ENCODE results near the gene ZBED3.

The ZBED3 gene

DNA sequence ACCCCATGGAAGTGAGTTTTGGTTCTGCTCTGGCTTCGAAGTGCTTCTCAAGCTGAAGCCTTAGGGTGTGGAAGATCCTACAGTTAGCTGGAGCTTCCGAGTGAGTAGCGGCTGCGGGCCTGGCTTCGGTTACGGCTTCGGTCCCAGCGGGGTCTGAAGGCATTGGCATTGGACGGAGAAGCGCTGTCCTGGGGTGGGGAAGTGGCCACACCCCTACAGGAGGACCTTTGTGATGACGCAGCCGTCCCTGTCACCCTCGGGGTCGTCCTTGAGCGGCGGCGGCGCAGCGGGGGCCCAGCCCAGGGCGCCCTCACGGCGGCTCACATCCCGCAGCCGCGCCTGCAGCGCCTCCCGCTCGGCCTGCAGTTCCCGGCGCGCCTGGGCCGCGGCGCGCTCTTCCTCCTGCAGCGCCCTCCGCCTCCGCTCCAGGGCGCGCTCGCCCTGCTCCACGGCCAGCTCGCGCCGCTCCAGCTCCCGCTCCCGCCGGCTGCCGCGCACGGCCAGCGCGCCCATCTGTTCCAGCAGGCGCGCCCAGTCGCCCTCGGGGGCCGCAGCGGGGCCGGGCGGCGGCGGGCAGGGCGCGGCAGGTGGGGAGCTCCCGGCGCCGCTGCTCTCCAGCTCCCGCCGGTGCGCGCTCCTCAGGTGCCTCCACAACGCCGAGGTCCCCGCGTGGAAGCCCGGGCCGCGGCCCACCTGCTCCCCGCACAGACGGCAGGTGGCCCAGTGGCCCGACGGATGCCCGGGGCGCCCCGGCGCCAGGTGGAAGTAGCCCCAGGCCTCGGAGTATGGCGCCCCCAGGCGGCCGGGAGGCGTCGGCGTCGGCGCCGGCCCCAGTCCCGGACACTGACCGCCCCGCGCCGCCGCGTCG, 9.9 kb downstream of the ZBED3 start:
- DNase-seq, result peak; percentile 77 to 93 (median 86)

DNA sequence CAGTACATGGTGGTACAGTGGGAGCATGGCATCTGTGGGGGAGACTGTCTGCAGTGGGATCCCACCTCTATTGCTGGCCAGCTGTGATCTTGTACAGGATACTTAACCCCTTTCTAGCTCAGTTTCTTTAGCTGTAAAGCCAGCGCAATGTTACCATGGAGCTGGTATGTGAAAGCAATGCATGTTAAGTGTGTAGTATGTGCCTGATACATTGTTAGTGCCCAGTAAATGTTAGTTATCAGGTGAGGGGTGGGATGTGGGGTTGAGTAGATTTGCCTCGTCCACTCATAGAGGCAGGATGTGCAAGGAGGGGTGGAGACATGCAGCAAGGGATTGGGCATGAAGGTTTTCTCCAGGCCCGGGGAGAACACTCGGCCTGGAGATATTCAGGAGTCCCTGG, 12.3 kb downstream of the ZBED3 start:
- DNase-seq, result no peak

DNA sequence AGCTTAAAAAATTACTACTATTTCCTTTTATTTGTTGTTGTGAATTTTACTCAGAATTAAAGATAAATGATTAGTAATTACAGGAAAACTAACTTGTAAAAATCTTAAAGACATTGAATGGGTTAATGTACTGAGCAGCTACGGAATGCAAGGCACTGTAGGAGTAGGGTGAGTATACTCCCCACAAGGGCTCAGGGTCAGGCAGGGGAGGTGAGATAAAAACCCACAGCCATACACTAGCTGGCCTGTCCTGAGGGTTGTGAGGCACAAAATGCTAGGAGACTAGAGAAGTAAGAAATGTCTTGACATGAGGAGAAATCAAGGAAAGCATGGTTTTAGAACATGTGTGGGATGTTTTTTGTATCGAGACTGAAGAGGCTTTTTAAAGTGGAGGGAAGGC, 13.4 kb downstream of the ZBED3 start:
- DNase-seq, result no peak

DNA sequence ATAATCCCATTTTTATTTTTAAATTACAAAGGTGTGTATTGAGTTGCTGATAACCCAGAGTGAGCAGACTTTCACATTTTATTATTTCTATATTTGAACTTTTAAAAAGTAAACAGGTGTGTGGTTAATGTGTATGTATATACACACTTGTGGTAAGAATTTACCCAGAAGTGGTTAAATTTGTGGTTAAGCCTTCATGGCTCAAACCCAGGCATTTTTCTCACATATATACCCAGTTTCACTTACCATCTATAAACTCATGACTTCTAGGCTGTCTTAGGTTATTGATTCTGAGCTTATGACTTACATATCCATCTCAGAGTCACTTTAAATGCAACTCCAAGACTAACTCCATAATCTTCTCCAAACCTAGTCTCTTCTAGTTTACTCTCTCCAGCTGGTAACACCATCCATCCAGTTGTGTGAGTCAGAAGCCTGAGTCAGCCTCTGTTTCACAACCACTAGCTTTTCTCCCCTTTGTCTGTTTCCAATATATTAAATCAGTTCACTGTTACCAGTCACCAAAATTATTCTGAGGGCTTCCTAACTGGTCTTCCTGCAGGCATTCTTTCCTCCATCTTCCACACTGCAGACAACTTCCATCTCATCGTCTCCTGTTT, 20.2 kb downstream of the ZBED3 start:
- DNase-seq, result peak; percentile 34 to 78 (median 38)

DNA sequence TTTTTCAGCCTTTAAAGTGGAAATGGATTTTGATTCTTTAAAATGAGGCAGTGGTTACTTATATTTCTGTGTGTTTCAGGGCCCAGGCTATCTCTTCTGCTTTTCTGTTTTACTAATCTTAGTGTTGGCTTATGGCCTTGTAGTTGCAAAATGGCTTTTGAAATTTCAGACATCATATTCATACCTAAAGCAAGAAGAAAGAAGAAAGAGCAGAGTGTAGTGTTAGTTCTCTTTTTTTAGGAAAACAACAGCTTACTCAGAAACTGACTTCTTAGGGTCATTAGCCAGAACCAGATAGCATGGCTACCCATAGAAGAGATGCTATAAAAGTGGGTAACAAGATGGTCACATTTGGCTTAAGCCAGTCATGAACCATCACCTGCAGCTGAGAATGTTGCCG, 20.9 kb downstream of the ZBED3 start:
- peak; percentile 7 to 41 (median 22) for DNase-seq

DNA sequence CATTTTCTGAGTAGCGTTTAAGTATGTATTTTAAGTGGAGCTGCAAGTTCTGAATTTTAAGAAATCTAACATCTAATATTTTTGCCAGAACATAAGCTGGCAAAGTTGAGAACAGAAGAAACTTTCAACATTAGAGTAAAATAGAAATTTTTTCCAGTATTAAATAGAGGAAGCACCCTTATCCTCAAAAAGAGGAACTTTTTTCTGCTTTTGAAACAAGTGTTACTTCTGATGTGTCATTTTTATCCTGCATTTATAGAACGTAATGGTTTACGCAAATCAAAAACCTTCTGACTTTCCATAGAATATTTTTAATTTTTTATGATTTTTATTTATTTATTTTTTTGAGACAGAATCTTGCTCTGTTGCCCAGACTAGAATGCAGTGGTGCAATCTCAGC, 21.8 kb downstream of the ZBED3 start:
- DNase-seq, result peak; percentile 35 to 85 (median 78)

DNA sequence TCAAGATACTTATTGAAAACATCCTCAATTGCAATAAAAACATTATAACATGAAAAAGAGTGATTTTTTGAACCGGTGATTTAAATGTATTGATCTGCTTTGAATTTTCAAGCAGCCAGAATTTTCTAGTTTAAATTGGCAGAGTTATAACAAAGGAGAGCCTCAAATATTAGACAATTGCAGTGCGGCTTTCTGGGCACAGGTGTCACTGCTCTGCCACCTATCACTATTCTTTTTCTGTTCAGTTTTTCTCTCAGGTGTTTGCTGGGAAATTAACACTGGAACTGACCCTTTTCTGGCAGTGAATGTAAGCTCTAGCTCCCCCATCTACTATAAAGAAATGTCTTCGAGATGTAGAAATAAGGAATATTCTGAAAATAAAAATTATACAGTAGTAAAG, 23.0 kb downstream of the ZBED3 start:
- DNase-seq, result no peak

DNA sequence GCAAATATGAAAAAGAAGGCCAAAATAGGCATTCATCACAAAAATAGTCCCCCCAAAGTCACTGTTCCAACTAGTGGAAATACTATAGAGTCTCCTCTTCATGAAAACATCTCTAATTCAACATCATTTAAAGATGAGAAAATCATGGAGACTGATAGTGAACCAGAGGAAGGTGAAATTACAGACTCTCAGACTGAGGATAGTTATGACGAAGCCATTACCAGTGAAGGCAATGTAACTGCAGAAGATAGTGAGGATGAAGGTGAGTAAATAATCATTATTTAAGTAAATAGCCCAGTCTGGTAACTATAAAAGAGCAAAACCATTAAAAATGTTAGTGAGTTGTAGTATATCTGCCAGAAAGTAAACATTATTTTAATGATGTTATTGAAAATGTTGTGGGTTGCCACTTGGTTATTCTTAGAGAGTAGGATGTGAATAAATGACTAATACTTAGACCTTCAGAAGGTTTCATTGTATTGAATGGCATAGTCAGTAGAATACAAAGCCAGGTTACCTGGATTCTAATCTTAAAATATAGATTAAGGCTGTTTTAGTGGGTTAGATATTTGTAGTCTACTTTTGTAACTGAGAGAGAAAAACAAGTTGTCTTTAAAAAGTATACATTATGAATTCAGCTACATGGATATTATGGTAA, 40.5 kb downstream of the ZBED3 start:
- DNase-seq, result no peak

DNA sequence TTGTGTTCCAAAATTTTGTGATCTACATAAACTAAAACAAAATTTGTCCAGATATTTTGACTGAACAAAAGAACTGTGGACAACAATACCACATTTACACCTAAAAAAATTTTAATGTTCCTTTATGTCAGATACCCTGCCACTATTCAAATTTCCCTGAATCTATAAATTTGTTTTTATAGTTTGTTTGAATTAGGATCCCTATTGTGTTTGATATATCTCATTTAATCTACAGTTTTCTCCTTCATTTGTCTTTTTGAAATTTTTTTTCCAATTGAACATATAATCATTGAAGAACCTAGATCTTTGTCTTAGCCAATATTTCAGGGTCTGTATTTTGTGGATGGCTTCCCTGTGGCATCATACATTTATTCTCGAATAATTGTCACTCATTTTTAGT, 51.1 kb downstream of the ZBED3 start:
- DNase-seq, result peak in 1 of 3 donors; percentile 5

DNA sequence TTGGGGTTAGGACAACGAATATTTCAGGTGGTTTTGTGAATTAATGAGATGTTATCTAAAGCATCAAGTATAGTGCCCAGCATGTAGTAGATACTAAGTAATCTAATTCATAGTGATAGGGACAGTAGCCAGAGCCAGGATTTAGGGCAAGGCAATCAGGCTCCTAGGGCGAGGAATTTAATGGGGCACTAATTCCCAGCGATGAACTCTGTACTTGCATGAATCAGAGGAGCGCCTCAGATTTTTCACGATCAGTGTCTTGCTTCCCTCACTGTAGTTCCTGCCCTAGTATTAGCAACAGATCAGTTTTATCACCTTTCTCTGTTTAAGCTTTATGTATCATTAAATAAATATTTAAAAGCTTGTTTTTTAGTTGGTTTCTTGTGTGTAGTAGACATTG, 53.7 kb downstream of the ZBED3 start:
- peak in 1 of 3 donors; percentile 10 for DNase-seq

DNA sequence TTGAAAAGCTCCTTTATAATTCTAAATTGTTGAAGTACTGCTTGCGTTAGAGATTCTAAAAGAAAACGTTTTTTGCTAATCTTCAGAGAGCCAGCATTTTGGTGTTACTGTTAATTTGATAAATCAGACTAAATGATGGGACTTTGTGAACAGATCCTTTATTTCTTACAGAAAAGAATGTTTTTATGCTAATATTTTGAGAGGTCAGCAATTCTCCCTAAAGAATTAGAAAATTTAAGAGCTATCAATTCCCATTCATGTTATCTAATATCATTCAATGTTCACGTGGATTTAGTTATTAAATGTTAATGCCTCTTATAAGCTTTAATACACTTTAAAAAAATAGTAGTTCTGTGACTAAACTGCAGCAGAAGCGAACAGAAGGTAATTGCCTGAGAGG, 54.5 kb downstream of the ZBED3 start:
- DNase-seq, result peak in 1 of 3 donors; percentile 5

DNA sequence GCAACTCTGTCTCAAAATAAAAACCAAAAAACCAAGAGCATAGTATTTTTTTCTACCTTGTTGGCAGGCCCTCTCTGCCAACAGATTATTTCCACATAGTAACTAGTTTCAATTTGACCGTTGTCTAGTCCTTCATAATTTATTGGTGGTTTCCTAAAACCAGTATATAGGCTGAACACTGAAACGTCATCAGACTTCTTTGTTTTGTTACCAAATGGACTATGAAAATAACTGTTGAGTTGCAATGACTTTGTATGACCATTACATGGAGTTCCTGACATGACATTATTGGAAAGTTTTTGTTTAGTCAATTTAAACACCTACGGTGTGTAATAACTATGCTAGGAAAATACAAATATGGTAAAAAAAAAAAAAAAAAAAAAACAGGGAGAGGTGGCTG, 55.2 kb downstream of the ZBED3 start:
- DNase-seq, result peak; percentile 11 to 58 (median 32)

DNA sequence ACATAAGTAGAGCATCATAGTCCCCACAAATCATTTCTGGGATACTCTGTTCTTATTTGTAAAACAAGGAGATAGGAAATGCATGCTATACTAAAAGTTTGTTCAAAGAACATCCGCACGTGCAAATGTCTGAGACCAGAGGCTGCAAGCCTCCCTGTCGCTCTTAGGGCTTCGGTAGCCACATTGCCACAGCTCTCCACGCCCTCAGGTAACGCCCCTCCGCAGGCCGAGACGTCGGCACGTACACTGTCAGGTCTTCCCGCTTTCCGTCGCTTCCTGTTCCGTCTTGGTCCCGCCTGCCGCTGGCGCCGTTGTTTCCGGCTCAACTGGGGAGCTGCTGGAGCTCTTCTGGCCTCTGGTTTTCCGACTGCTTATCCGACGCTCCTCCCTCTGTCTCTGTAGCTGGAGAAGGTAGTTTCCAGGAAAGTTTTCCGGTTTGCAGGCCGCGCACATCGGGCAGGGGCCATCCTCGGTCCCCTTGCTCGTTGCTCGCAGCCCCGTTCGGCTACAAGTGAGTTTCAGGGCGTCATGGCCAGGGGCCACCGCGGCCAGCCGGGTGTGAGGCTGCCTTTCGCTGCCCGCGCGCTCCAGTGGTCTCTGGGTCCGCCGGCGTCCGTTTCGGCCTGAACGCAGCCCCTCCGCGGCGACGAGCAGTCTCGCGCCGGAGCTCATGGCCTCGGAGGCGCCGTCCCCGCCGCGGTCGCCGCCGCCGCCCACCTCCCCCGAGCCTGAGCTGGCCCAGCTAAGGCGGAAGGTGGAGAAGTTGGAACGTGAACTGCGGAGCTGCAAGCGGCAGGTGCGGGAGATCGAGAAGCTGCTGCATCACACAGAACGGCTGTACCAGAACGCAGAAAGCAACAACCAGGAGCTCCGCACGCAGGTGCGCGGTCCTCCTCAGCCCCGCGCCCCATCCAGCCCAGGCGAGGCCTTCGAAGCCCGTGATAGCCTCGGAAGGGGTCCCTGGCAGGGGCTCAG, 56.7 kb downstream of the ZBED3 start, which contains the start of gene AGGF1:
Gene AGGF1 (plus strand): TSS at position 308 of the 975 bp plus-strand sequence. CDS start 363 bp downstream, at position 671.
- DNase-seq, result peak; percentile 90 to 93 (median 91)

DNA sequence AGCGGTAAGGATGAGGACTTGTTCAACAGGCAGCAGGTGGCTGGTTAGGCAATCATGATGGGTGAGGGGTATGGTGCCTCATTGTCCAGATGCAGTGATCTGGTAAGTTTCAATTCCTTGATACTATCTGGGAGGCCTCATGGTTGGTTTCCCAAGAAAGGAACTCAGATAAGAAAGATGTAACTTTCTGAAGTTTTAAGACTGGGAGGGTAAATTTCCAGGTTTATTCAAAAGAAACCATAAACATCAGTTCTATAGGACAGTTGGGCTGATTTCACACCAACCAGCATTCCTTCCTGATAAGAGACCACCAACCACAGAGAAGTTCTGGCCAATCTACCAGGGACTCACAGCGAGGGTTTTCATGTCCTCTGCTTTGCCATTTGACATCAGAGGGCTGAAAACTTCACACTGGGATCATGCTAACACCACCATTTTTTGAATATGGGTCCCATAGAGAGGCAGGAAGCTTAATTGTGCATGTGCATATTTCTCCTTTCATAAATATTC, 57.7 kb downstream of the ZBED3 start:
- no peak for DNase-seq

DNA sequence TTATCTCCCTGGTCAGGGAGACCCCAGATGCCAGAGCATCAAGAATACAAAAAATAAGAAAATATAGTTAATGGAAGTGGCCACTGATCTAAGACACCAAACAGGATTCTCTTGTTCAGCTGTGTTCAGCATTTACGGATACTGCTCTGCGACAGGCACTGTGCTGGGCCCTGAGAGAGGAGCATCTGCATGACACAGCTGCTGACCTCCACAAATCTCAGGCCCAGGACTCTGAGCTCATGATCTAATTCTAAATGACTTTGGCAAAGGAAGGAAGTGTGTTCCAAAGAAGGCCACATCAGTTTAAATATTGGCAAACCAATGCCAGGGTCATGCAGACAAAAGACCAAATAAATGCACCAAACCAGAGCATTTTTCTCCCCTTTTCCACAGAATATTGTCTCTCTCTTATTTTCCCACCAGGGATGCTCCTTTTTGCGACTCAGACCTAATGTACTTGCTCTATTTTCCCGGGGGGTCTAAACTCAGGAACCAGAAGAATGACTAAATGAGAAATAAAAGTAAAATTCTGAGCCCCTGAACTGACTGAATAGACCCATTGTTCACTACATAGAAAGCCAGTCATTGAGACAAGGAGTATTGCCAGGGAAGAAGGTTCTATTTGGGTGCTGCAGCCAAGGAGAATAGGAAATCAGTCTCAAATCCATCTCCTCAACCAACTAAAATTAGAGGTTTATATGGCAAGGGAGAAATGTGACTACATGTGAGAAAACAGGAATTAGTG, 58.3 kb downstream of the ZBED3 start:
- DNase-seq, result no peak

DNA sequence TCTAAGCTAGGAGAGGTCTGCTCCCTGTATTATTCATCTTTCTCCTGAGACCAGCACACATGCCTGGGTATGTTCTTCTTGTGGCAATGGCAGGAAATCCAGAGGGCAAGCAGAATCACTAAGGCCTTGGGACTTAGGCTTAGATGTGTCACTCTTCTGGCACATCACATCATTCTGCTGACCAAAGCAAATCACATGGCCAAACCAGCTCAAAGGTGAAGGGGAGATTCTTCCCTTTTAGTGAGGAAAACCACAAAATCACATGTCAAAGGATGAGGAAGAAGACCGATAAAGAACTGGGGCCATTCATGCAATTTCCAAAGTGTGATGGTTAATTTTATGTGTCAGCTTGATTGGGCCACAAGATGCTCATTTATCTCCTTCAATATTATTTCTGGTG, 62.6 kb downstream of the ZBED3 start:
- peak; percentile 62 to 71 (median 62) for DNase-seq

DNA sequence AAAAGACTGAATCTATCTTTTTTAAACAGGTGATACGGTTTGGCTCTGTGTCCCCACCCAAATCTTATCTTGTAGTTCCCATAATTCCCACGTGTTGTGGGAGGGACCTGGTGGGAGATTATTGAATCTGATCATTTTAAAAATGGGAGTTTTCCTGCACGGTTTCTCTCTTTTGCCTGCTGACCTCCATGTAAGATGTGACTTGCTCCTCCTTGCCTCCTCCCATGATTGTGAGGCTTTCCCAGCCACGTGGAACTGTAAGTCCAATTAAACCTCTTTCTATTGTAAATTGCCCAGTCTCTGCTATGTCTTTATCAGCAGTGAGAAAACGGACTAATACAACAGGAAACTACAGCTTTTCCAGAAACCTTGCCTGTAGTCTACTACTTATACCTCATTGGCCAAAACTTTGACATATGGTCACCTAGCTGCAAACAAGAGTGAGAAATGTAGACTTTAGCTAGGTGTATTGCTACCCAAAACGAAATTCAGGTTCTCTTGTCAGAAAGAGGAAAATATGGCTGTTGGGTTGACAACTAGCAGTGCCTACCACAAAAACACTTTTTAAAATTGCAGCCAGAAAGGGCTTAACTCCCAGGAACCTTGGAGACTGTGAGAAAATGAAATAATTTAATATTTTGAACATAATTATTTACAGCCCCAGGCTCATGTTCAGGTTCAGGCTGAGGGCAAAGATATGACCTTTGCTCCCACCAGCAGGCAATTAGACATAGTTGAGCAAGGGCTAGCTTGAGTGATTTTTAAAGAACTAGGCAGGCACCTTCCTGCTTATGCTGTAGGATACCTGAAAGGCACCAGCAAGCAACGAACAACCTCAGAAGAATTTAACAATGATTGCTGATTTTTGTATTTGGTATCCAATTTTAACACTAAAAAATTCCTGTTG, 64.3 kb downstream of the ZBED3 start:
- DNase-seq, result no peak
